H9 (cell line): Measurements from ENCODE around the gene TTN. TPM values are rescaled to one million over a fixed set of nuclear protein-coding genes. Genes with fewer than 3 reads are reported as not detected.

Experiments used
- DNase-seq: peaks from one replicate; pipeline ENCODE4 v3.0.0-alpha.2; 2017
- H2AFZ ChIP-seq: one replicate; pipeline ENCODE4 v1.6.1; 2013; ENCODE audit warnings: mild to moderate bottlenecking, low read length, control low read depth, moderate library complexity
- H2AK5ac ChIP-seq: 2 replicates; pipeline ENCODE4 v1.6.1; 2013; ENCODE audit warnings: low read length, control low read depth, mixed read lengths; ENCODE audit not compliant: insufficient read length
- H2BK120ac ChIP-seq: one replicate; pipeline ENCODE4 v1.6.1; 2013; ENCODE audit warnings: low read depth, mild to moderate bottlenecking, low read length, control low read depth, inconsistent platforms; ENCODE audit not compliant: poor library complexity, severe bottlenecking
- H2BK12ac ChIP-seq: 2 replicates; pipeline ENCODE4 v1.6.1; 2013; ENCODE audit warnings: low read length, control low read depth, mixed read lengths, low read depth; ENCODE audit not compliant: insufficient read length
- H2BK15ac ChIP-seq: 2 replicates; pipeline ENCODE4 v1.6.1; 2013; ENCODE audit warnings: low read depth, low read length, control low read depth
- H2BK20ac ChIP-seq: one replicate; pipeline ENCODE4 v1.6.1; 2013; ENCODE audit warnings: low read depth, mild to moderate bottlenecking, low read length, control low read depth, inconsistent platforms; ENCODE audit not compliant: poor library complexity, severe bottlenecking
- H2BK5ac ChIP-seq: 2 replicates; pipeline ENCODE4 v1.6.1; 2013; ENCODE audit warnings: low read length, control low read depth, mixed read lengths; ENCODE audit not compliant: insufficient read length
- H3K14ac ChIP-seq: 2 replicates; pipeline ENCODE4 v1.6.1; 2013; ENCODE audit warnings: low read length, control low read depth; ENCODE audit not compliant: insufficient read depth
- H3K18ac ChIP-seq: 2 replicates; pipeline ENCODE4 v1.6.1; 2013; ENCODE audit warnings: low read depth, mild to moderate bottlenecking, mixed read lengths, low read length, control low read depth; ENCODE audit not compliant: insufficient read length
- H3K23ac ChIP-seq: 2 replicates; pipeline ENCODE4 v1.6.1; 2013; ENCODE audit warnings: low read length, control low read depth, mixed read lengths, low read depth; ENCODE audit not compliant: insufficient read length
- H3K23me2 ChIP-seq: 2 replicates; pipeline ENCODE4 v1.6.1; 2013; ENCODE audit warnings: low read depth, mild to moderate bottlenecking, mixed read lengths, low read length, control low read depth; ENCODE audit not compliant: insufficient read length, poor library complexity, severe bottlenecking
- H3K27ac ChIP-seq: 2 replicates; pipeline ENCODE4 v1.5.1; 2013; ENCODE audit warnings: low read length, control low read depth, mixed read lengths, low read depth; ENCODE audit not compliant: insufficient read length
- H3K27me3 ChIP-seq: 2 replicates; pipeline ENCODE4 v1.6.1; 2013; ENCODE audit warnings: low read length, control low read depth, inconsistent platforms; ENCODE audit not compliant: insufficient read depth
- H3K4ac ChIP-seq: 2 replicates; pipeline ENCODE4 v1.6.1; 2013; ENCODE audit warnings: low read depth, mild to moderate bottlenecking, control low read depth, inconsistent platforms, low read length, moderate library complexity
- H3K4me1 ChIP-seq: 2 replicates; pipeline ENCODE4 v1.6.1; 2013; ENCODE audit warnings: low read length, control low read depth, inconsistent platforms; ENCODE audit not compliant: insufficient read depth
- H3K4me2 ChIP-seq: 2 replicates; pipeline ENCODE4 v1.6.1; 2013; ENCODE audit warnings: low read length, control low read depth, mixed read lengths; ENCODE audit not compliant: insufficient read length, insufficient read depth
- H3K56ac ChIP-seq: 2 replicates; pipeline ENCODE4 v1.6.1; 2013; ENCODE audit warnings: low read depth, mild to moderate bottlenecking, mixed read lengths, low read length, control low read depth; ENCODE audit not compliant: insufficient read length
- H3K79me1 ChIP-seq: 2 replicates; pipeline ENCODE4 v1.6.1; 2013; ENCODE audit warnings: low read depth, mild to moderate bottlenecking, moderate library complexity, low read length, control low read depth, inconsistent platforms; ENCODE audit not compliant: insufficient read depth, poor library complexity, severe bottlenecking
- H3K79me2 ChIP-seq: 2 replicates; pipeline ENCODE4 v1.6.1; 2013; ENCODE audit warnings: low read length, control low read depth, inconsistent platforms; ENCODE audit not compliant: insufficient read depth
- H3K9ac ChIP-seq: 2 replicates; pipeline ENCODE4 v1.6.1; 2013; ENCODE audit warnings: low read length, control low read depth, mixed read lengths; ENCODE audit not compliant: insufficient read length; ENCODE audit errors: extremely low read depth
- H3K9me3 ChIP-seq: one replicate; pipeline ENCODE4 v1.6.1; 2013; ENCODE audit warnings: low read depth, low read length, inconsistent platforms; ENCODE audit not compliant: control insufficient read depth
- H3T11ph ChIP-seq: one replicate; pipeline ENCODE4 v1.6.1; 2013; ENCODE audit warnings: mild to moderate bottlenecking, low read length, control low read depth, inconsistent platforms
- H4K20me1 ChIP-seq: one replicate; pipeline ENCODE4 v1.6.1; 2013; ENCODE audit not compliant: control insufficient read depth, insufficient read length, insufficient read depth
- H4K5ac ChIP-seq: 2 replicates; pipeline ENCODE4 v1.6.1; 2013; ENCODE audit warnings: low read depth, mild to moderate bottlenecking, mixed read lengths, low read length, control low read depth; ENCODE audit not compliant: insufficient read length
- H4K8ac ChIP-seq: replicated peaks from 2 replicates; pipeline ENCODE4 v1.6.1; 2013; ENCODE audit warnings: low read length, control low read depth, mixed read lengths, low read depth; ENCODE audit not compliant: insufficient read length
- H4K91ac ChIP-seq: 2 replicates; pipeline ENCODE4 v1.6.1; 2013; ENCODE audit warnings: low read depth, mild to moderate bottlenecking, moderate library complexity, mixed read lengths, low read length, control low read depth; ENCODE audit not compliant: insufficient read length
- H3K27ac Mint-ChIP-seq, 3 experiments: 2 replicates in 2 of 3; 3 replicates in 1 of 3; pipeline ENCODE4 v1.8.0; 2020 to 2021; ENCODE audit warnings: mixed read lengths in 3 of 3, mild to moderate bottlenecking in 1 of 3, moderate library complexity in 1 of 3
- H3K27me3 Mint-ChIP-seq: 2 replicates; pipeline ENCODE4 v1.8.0; 2021; ENCODE audit warnings: low read depth, mild to moderate bottlenecking, moderate library complexity, mixed read lengths
- H3K36me3 Mint-ChIP-seq, 3 experiments: 2 replicates in 2 of 3; 3 replicates in 1 of 3; pipeline ENCODE4 v1.8.0; 2020 to 2021; ENCODE audit warnings: low read depth in 3 of 3, mixed read lengths in 3 of 3; ENCODE audit not compliant: insufficient read depth in 1 of 3
- H3K4me1 Mint-ChIP-seq, 2 experiments: 2 replicates each; pipeline ENCODE4 v1.8.0; 2020; ENCODE audit warnings: mixed read lengths in 2 of 2
- H3K4me3 Mint-ChIP-seq, 2 experiments: 2 replicates in 1 of 2; 3 replicates in 1 of 2; pipeline ENCODE4 v1.8.0; 2020 to 2021; ENCODE audit warnings: mild to moderate bottlenecking in 2 of 2, mixed read lengths in 2 of 2, moderate library complexity in 1 of 2
- H3K9me3 Mint-ChIP-seq, 2 experiments: 2 replicates in 1 of 2; 3 replicates in 1 of 2; pipeline ENCODE4 v1.8.0; 2020; ENCODE audit warnings: mild to moderate bottlenecking in 2 of 2, mixed read lengths in 2 of 2, moderate library complexity in 1 of 2
- WGBS: extraction: QIAGEN DNeasy Blood & Tissue Kit; methylation state at CpG from one replicate; pipeline ENCODE4 v1.1.7; 2013; ENCODE audit warnings: missing lambda C conversion rate, low lambda C conversion rate, mixed read lengths; ENCODE audit not compliant: insufficient read length; ENCODE audit errors: extremely low coverage; 5-methylcytosine and 5-hydroxymethylcytosine counted together
- total RNA-seq: library from RNA; stranded (reverse); gene quantifications from 2 replicates; pipeline ENCODE4 v1.2.1, GENCODE V29; 2021
- TF ChIP-seq, protein P1 (sequence below): fragments of 200-600 bp; sonication (generic); conservative IDR thresholded peaks from 3 replicates; pipeline ENCODE4 v1.8.0; 2021; ENCODE audit warnings: antibody characterized with exemption, mild to moderate bottlenecking

The TTN gene
- total RNA-seq, 1 experiment from 2014 or later, result 0.70 TPM

DNA sequence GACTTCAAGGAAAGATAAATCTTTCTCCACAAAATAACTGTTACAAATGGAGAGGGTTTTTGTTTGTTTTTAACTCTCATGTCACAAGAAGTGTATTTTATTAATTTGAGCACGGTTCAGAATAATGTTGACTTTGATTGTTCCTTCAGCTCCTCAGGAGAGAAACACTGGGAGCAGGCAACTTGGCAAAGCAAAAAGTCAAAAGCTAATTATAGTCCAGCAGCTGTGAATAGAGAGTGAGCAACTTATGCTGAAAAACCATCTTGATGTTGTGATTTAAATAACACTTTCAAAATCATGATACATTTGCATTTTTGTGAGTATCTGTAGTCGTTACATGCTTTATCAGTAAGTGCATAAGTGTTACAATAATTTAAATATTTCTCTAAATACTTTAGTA, 37.5 kb upstream of the TTN start:
- no peaks in the 10 kb centered on the region for H3K27me3 Mint-ChIP-seq
- Histone ChIP-seq H2BK12ac (no peak overlapping the region), H3K14ac (no peak overlapping the region), H2BK120ac (no peak overlapping the region), H3K79me1 (no peaks in the 10 kb centered on the region), H3K27me3 (no peaks in the 10 kb centered on the region), H3K4ac (no peak overlapping the region), H3K23me2 (no peaks in the 10 kb centered on the region), H3K4me1 (peaks cover 8% of the 10 kb centered on the region), H3T11ph (no peak overlapping the region), H4K20me1 (no peaks in the 10 kb centered on the region), H3K79me2 (no peaks in the 10 kb centered on the region), H4K8ac (no peak overlapping the region), H3K23ac (no peak overlapping the region), H3K56ac (no peak overlapping the region), H3K27ac (no peak overlapping the region), H2AFZ (no peak overlapping the region), H2BK5ac (no peak overlapping the region), H2BK20ac (no peak overlapping the region), H3K4me2 (no peak overlapping the region), H3K9me3 (no peaks in the 10 kb centered on the region), H4K5ac (no peak overlapping the region), H3K9ac (no peak overlapping the region), H3K18ac (no peak overlapping the region), H2AK5ac (no peak overlapping the region), H4K91ac (no peak overlapping the region), H2BK15ac (no peak overlapping the region)
- H3K27ac Mint-ChIP-seq, result no peak overlapping the region
- no CpG with 5 or more reads among the region's 2 CpGs for WGBS
- no peak overlapping the region for H3K4me3 Mint-ChIP-seq
- peaks cover 0 to 11% (median 9%) of the 10 kb centered on the region in 3 experiments; a peak in 5 of 7 replicates for H3K36me3 Mint-ChIP-seq
- no peak for DNase-seq
- H3K9me3 Mint-ChIP-seq, result peaks cover 2 to 11% of the 10 kb centered on the region in 2 experiments; a peak in 4 of 5 replicates
- TF ChIP-seq, protein P1, sequence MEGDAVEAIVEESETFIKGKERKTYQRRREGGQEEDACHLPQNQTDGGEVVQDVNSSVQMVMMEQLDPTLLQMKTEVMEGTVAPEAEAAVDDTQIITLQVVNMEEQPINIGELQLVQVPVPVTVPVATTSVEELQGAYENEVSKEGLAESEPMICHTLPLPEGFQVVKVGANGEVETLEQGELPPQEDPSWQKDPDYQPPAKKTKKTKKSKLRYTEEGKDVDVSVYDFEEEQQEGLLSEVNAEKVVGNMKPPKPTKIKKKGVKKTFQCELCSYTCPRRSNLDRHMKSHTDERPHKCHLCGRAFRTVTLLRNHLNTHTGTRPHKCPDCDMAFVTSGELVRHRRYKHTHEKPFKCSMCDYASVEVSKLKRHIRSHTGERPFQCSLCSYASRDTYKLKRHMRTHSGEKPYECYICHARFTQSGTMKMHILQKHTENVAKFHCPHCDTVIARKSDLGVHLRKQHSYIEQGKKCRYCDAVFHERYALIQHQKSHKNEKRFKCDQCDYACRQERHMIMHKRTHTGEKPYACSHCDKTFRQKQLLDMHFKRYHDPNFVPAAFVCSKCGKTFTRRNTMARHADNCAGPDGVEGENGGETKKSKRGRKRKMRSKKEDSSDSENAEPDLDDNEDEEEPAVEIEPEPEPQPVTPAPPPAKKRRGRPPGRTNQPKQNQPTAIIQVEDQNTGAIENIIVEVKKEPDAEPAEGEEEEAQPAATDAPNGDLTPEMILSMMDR, result no peak
- H3K4me1 Mint-ChIP-seq, result peaks cover 26 to 28% of the 10 kb centered on the region in 2 experiments
